Measurements from ENCODE around the gene TYMP. TPM values are rescaled to one million over a fixed set of nuclear protein-coding genes. Genes with fewer than 3 reads are reported as not detected.

Gene TYMP
- total RNA-seq, 1 experiment from 2014 or later = 0.58 TPM

DNA sequence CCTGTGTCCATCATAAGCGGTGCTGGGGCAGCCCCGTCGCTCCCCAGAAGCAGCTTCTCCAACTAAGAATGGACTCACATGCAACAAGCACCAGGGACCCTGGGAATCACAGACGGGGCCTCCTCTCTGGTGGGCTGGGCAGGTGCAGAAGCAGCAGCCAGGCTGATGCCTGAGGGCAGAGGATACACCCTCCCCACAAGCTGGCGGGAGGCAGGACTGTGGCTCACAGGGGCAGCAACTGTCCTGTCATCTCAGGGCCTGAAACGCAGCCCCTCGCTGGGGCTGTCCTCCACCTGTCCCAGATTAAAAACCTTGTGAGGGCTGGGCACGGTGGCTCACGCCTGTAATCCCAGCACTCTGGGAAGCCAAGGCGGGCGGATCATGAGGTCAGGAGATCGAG lies 51.9 kb downstream of the TYMP start:
- Histone ChIP-seq H3K4me1 (ENCODE audit: insufficient read depth, low read length, poor library complexity, severe bottlenecking) (peaks cover 14% of the 10 kb centered on the region), H3K36me3 (ENCODE audit: insufficient read depth, low read length, poor library complexity, severe bottlenecking) (no peaks in the 10 kb centered on the region), H3K4me3 (ENCODE audit: low read depth, low read length, poor library complexity, severe bottlenecking) (no peak overlapping the region), H3K27me3 (replicated peaks; ENCODE audit: insufficient read depth, low read depth, low read length, poor library complexity) (peaks cover 10% of the 10 kb centered on the region), H3K27ac (ENCODE audit: low read depth, low read length, poor library complexity, severe bottlenecking) (no peak overlapping the region), H3K9me3 (ENCODE audit: low read depth, low read length, poor library complexity, severe bottlenecking) (no peaks in the 10 kb centered on the region)
- intact Hi-C loops (cut with micrococcal nuclease; ENCODE audit: unreplicated experiment) = no loop called here
- no TSS peak for BruUV-seq (replicated peaks)
- DNase-seq (ENCODE audit: low spot score) = no peak
- ChIA-PET CTCF (no interaction called here), POLR2A (ENCODE audit: low non-redundant PET) (no interaction called here)
- no peak for TF ChIP-seq EZH2 (IDR thresholded peaks at IDR 0.05; ENCODE audit: borderline replicate concordance, low read depth, low read length, poor library complexity, severe bottlenecking)
- TF ChIP-seq, protein P1, sequence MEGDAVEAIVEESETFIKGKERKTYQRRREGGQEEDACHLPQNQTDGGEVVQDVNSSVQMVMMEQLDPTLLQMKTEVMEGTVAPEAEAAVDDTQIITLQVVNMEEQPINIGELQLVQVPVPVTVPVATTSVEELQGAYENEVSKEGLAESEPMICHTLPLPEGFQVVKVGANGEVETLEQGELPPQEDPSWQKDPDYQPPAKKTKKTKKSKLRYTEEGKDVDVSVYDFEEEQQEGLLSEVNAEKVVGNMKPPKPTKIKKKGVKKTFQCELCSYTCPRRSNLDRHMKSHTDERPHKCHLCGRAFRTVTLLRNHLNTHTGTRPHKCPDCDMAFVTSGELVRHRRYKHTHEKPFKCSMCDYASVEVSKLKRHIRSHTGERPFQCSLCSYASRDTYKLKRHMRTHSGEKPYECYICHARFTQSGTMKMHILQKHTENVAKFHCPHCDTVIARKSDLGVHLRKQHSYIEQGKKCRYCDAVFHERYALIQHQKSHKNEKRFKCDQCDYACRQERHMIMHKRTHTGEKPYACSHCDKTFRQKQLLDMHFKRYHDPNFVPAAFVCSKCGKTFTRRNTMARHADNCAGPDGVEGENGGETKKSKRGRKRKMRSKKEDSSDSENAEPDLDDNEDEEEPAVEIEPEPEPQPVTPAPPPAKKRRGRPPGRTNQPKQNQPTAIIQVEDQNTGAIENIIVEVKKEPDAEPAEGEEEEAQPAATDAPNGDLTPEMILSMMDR (conservative IDR thresholded peaks at IDR 0.05; ENCODE audit: low read depth, low read length) = no peak

DNA sequence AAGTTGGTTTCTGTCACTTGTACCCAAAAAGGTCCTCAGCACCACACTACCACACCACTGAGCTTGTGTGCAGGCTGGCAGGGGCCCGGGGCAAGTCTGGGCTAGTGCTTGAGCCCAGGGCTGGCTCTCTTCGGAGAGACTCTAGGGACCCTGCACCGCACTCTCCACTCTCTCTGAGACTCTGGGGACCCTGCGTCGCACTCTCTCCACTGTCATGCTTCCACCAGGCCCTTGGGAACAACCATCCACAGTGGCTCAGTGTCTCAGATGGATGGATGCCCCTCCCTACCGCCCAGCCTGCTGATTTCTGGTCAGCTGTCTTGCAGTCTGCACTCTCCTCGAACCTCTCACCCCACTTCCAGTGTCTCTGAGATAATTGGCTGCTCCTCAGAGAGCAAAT lies 52.9 kb downstream of the TYMP start:
- Histone ChIP-seq H3K36me3 (ENCODE audit: insufficient read depth, low read length, poor library complexity, severe bottlenecking) (no peaks in the 10 kb centered on the region), H3K27ac (ENCODE audit: low read depth, low read length, poor library complexity, severe bottlenecking) (no peak overlapping the region), H3K4me1 (ENCODE audit: insufficient read depth, low read length, poor library complexity, severe bottlenecking) (peaks cover 16% of the 10 kb centered on the region), H3K27me3 (replicated peaks; ENCODE audit: insufficient read depth, low read depth, low read length, poor library complexity) (peaks cover 10% of the 10 kb centered on the region), H3K9me3 (ENCODE audit: low read depth, low read length, poor library complexity, severe bottlenecking) (no peaks in the 10 kb centered on the region), H3K4me3 (ENCODE audit: low read depth, low read length, poor library complexity, severe bottlenecking) (no peak overlapping the region)
- TF ChIP-seq EZH2 (IDR thresholded peaks at IDR 0.05; ENCODE audit: borderline replicate concordance, low read depth, low read length, poor library complexity, severe bottlenecking) = no peak
- TF ChIP-seq, protein P1 (conservative IDR thresholded peaks at IDR 0.05; ENCODE audit: low read depth, low read length) = no peak
- intact Hi-C loops (cut with micrococcal nuclease; ENCODE audit: unreplicated experiment) = no loop called here
- no peak for DNase-seq (ENCODE audit: low spot score)
- ChIA-PET CTCF (no interaction called here), POLR2A (ENCODE audit: low non-redundant PET) (no interaction called here)
- BruUV-seq (replicated peaks) = no TSS peak

Other genes starting within 250 kb of the TYMP start
- gene PLXNB2, start 222.4 kb downstream of the TYMP start, total RNA-seq (2021) = 155 and 173 TPM in 2 replicates
- gene DENND6B, start 203.0 kb downstream of the TYMP start, total RNA-seq (2021) = 5.3 and 10.8 TPM in 2 replicates
- 64.6 and 66.7 TPM in 2 replicates for gene PPP6R2, start 186.7 kb downstream of the TYMP start, total RNA-seq (2021)
- gene SBF1, start 55.0 kb downstream of the TYMP start, total RNA-seq (2021) = 97.2 and 107 TPM in 2 replicates
- 5.4 and 9.8 TPM in 2 replicates for gene ADM2, start 48.5 kb downstream of the TYMP start, total RNA-seq (2021)
- gene MIOX, start 43.2 kb downstream of the TYMP start, total RNA-seq (2021) = 0.32 and 0.46 TPM in 2 replicates
- 79.2 and 79.3 TPM in 2 replicates for gene LMF2, start 22.3 kb downstream of the TYMP start, total RNA-seq (2021)
- gene NCAPH2, start 21.8 kb downstream of the TYMP start, total RNA-seq (2021) = 135 TPM in 2 replicates
- gene SCO2, start 4.4 kb downstream of the TYMP start, total RNA-seq (2021) = 0.44 and 5.4 TPM in 2 replicates
- 1.4 and 1.6 TPM in 2 replicates for gene KLHDC7B, start 15.9 kb upstream of the TYMP start, total RNA-seq (2021)
- not detected in 2 replicates for gene SYCE3, start 32.9 kb upstream of the TYMP start, total RNA-seq (2021)
- gene CPT1B, start 48.4 kb upstream of the TYMP start, total RNA-seq (2021) = 19.2 and 28.3 TPM in 2 replicates
- gene CHKB, start 52.8 kb upstream of the TYMP start, total RNA-seq (2021) = 47.6 and 51.4 TPM in 2 replicates
- gene MAPK8IP2, start 70.8 kb upstream of the TYMP start, total RNA-seq (2021) = 7.8 and 11.5 TPM in 2 replicates
- gene ARSA, start 98.1 kb upstream of the TYMP start, total RNA-seq (2021) = 15.6 and 19.6 TPM in 2 replicates
- 4.4 and 6.4 TPM in 2 replicates for gene SHANK3, start 142.8 kb upstream of the TYMP start, total RNA-seq (2021)
- gene ACR, start 208.2 kb upstream of the TYMP start, total RNA-seq (2021) = not detected in 2 replicates